ENCODE data around the gene OVAAL.
"Not testable (repeated sequence)": the region's sequence is repeated elsewhere in the genome, so short reads cannot be mapped to it uniquely, and the experiment has no call there.

The OVAAL gene

GRCh38 chr1:180540697-180541594 is 17.8 kb upstream of the OVAAL start:
- no peak for DNase-seq (ENCODE audit: low spot score)

- no peak for DNase-seq (ENCODE audit: low spot score)
These were observed 16.5 kb upstream of the OVAAL start for GRCh38 chr1:180542113-180542837.

GRCh38 chr1:180542838-180543145 is 16.0 kb upstream of the OVAAL start:
- DNase-seq (ENCODE audit: low spot score), result no peak

- DNase-seq (ENCODE audit: low spot score), result no peak
These were observed 14.7 kb upstream of the OVAAL start for GRCh38 chr1:180544050-180544449.

GRCh38 chr1:180545991-180546390 is 12.8 kb upstream of the OVAAL start:
- DNase-seq (ENCODE audit: low spot score), result no peak

GRCh38 chr1:180548686-180549317 is 10.0 kb upstream of the OVAAL start:
- DNase-seq (ENCODE audit: low spot score), result no peak

GRCh38 chr1:180549770-180550169 is 9.0 kb upstream of the OVAAL start:
- DNase-seq (ENCODE audit: low spot score), result not testable (repeated sequence)

GRCh38 chr1:180550241-180550640 is 8.5 kb upstream of the OVAAL start:
- no peak for DNase-seq (ENCODE audit: low spot score)

- no peak for DNase-seq (ENCODE audit: low spot score)
These were observed 6.8 kb upstream of the OVAAL start for GRCh38 chr1:180551997-180552396.

GRCh38 chr1:180553046-180553445 is 5.7 kb upstream of the OVAAL start:
- DNase-seq (ENCODE audit: low spot score), result not testable (repeated sequence)

GRCh38 chr1:180555411-180555810 is 3.4 kb upstream of the OVAAL start:
- no peak for DNase-seq (ENCODE audit: low spot score)

- no peak for DNase-seq (ENCODE audit: low spot score)
These were observed 1.6 kb downstream of the OVAAL start for GRCh38 chr1:180560200-180560867.

- DNase-seq (ENCODE audit: low spot score), result no peak
These were observed 2.3 kb downstream of the OVAAL start for GRCh38 chr1:180560868-180561600.

- DNase-seq (ENCODE audit: low spot score), result no peak
These were observed 3.9 kb downstream of the OVAAL start for GRCh38 chr1:180562640-180563025.

GRCh38 chr1:180563026-180563827 is 4.5 kb downstream of the OVAAL start:
- DNase-seq (ENCODE audit: low spot score), result peak; percentile 65

- DNase-seq (ENCODE audit: low spot score), result no peak
These were observed 6.5 kb downstream of the OVAAL start for GRCh38 chr1:180565121-180565871.

- DNase-seq (ENCODE audit: low spot score), result no peak
These were observed 7.3 kb downstream of the OVAAL start for GRCh38 chr1:180566026-180566425.

- DNase-seq (ENCODE audit: low spot score), result no peak
These were observed 7.7 kb downstream of the OVAAL start for GRCh38 chr1:180566495-180566894.

- no peak for DNase-seq (ENCODE audit: low spot score)
These were observed 8.9 kb downstream of the OVAAL start for GRCh38 chr1:180567654-180568053.

- no peak for DNase-seq (ENCODE audit: low spot score)
These were observed 9.4 kb downstream of the OVAAL start for GRCh38 chr1:180568184-180568583.

All from hematopoietic multipotent progenitor cell treated with erythropoietin and hydrocortisone succinate and interleukin-3 and kit ligand, for 17 days (in vitro differentiated cells).